ENCODE measurements around the gene SOCS2. TPM values are rescaled to one million over a fixed set of nuclear protein-coding genes. Genes with fewer than 3 reads are reported as not detected.

The SOCS2 gene
- total and polyA plus RNA-seq, 2 of the 8 experiments (the other 6 are each of a cell fraction or from before 2014, with no cell fraction given): 14.5 to 18.0 TPM

GRCh38 chr12:93608313-93608712 is 35.8 kb downstream of the SOCS2 start:
- H2AFZ ChIP-seq (ENCODE audit: low read length): no peak overlapping the region
- ChIA-PET CTCF (ENCODE audit: partially characterized antibody) (interaction anchor here (0.9 kb wide), 1 partner anchor 13 kb away, joined by 3 read pairs; no protein-coding TSS in a partner anchor), POLR2A (ENCODE audit: partially characterized antibody) (interaction anchor here (0.9 kb wide), 1 partner anchor 12 kb away, joined by 6 read pairs; no protein-coding TSS in a partner anchor)
- no peak overlapping the region for H2BK20ac ChIP-seq (ENCODE audit: low read length)
- no peaks in the 10 kb centered on the region for H3K79me1 ChIP-seq (ENCODE audit: low read depth, low read length)
- peaks cover 0 to 3% (median 0%) of the 10 kb centered on the region in 4 experiments; a peak in 2 of 7 replicates for H3K4me1 ChIP-seq (replicated peaks in 1 of 4; ENCODE audit: control insufficient read depth in 3 of 4, insufficient read depth in 4 of 4, low read length in 3 of 4)
- H4K5ac ChIP-seq (ENCODE audit: insufficient read length, low read depth, low read length): no peak overlapping the region
- H3K27me3 ChIP-seq (replicated peaks in 1 of 4; ENCODE audit: control insufficient read depth in 3 of 4, extremely low read depth in 1 of 4, insufficient read depth in 3 of 4, low read length in 3 of 4): no peaks in the 10 kb centered on the region
- H3K23ac ChIP-seq (ENCODE audit: insufficient read length): no peak overlapping the region
- no peak overlapping the region for H3K56ac ChIP-seq (replicated peaks; ENCODE audit: insufficient read length, low read depth, low read length)
- H2BK120ac ChIP-seq (replicated peaks; ENCODE audit: low read depth, low read length): no peak overlapping the region
- H2BK15ac ChIP-seq (ENCODE audit: low read length): no peak overlapping the region
- no peaks in the 10 kb centered on the region for H4K20me1 ChIP-seq (replicated peaks in 1 of 2; ENCODE audit: control insufficient read depth in 1 of 2, insufficient read depth in 2 of 2, low read length in 2 of 2)
- H3K23me2 ChIP-seq (ENCODE audit: low read depth, low read length): no peaks in the 10 kb centered on the region
- H3K27ac ChIP-seq (ENCODE audit: low read depth, low read length): no peak overlapping the region
- no peak for DNase-seq (ENCODE audit: low read depth in 1 of 2, low spot score in 2 of 2)
- no peak overlapping the region for H3K9ac ChIP-seq (replicated peaks in 1 of 4; ENCODE audit: extremely low read depth in 1 of 4, low read depth in 3 of 4, low read length in 3 of 4)
- H4K8ac ChIP-seq (ENCODE audit: extremely low read depth, insufficient read depth, low read length): no peak overlapping the region
- H3K36me3 ChIP-seq (ENCODE audit: control insufficient read depth in 2 of 4, insufficient read depth in 4 of 4, low read length in 3 of 4): no peaks in the 10 kb centered on the region
- H3K14ac ChIP-seq (ENCODE audit: insufficient read length): no peak overlapping the region
- no peaks in the 10 kb centered on the region for H3K9me3 ChIP-seq (ENCODE audit: insufficient read depth in 2 of 2, low read depth in 1 of 2, low read length in 1 of 2)
- no peak for FAIRE-seq
- no peak overlapping the region for H4K91ac ChIP-seq (replicated peaks; ENCODE audit: insufficient read length, low read length)
- no peak overlapping the region for H3K4ac ChIP-seq (replicated peaks; ENCODE audit: insufficient read length, low read depth, low read length)
- no peak overlapping the region for H3K4me3 ChIP-seq (ENCODE audit: extremely low read depth in 1 of 4, insufficient read depth in 2 of 4, low read depth in 3 of 4, low read length in 4 of 4)
- H2AK5ac ChIP-seq (ENCODE audit: low read depth, low read length): no peak overlapping the region
- no peak overlapping the region for H2BK5ac ChIP-seq (ENCODE audit: low read depth, low read length)
- WGBS, 2 experiments (ENCODE audit: extremely low coverage in 1 of 2, insufficient coverage in 1 of 2, insufficient read length in 1 of 2, insufficient replicate concordance in 2 of 2, low coverage in 1 of 2, low lambda C conversion rate in 2 of 2, missing lambda C conversion rate in 1 of 2): 93% methylated on average over 1 of the region's 1 CpG; no CpG with 5 or more reads in 1 of the 2 experiments
- no peaks in the 10 kb centered on the region for H3K79me2 ChIP-seq (ENCODE audit: control insufficient read depth in 1 of 2, insufficient read depth in 2 of 2, low read length in 2 of 2)
- no peak overlapping the region for H3K18ac ChIP-seq (ENCODE audit: extremely low read depth, low read length)
- no peak overlapping the region for H2BK12ac ChIP-seq (ENCODE audit: low read depth, low read length)
- no peak overlapping the region for H3K4me2 ChIP-seq (ENCODE audit: insufficient read depth in 1 of 2, low read depth in 2 of 2, low read length in 2 of 2)
- TF ChIP-seq BRCA1 (IDR thresholded peaks at IDR 0.05; ENCODE audit: low read depth, low read length): no peak
- TF ChIP-seq TAF7 (optimal IDR thresholded peaks at IDR 0.05; ENCODE audit: borderline replicate concordance, low read depth, low read length): no peak
- TF ChIP-seq ATF3 (IDR thresholded peaks at IDR 0.05; ENCODE audit: insufficient read depth, low read depth, low read length): no peak
- no peak for TF ChIP-seq POLR2AphosphoS5 (IDR thresholded peaks at IDR 0.05; ENCODE audit: low read depth, low read length)
- TF ChIP-seq POU5F1 (IDR thresholded peaks at IDR 0.05; ENCODE audit: low read depth, low read length): no peak
- no peak for TF ChIP-seq TCF12 (IDR thresholded peaks at IDR 0.05; ENCODE audit: low read depth, low read length)
